ENCODE data around the gene ESF1.

GRCh38 chr20:13753436-13754036 lies 31.2 kb downstream of the ESF1 start:
- no peak for TF ChIP-seq CTCF (IDR thresholded peaks at IDR 0.05; ENCODE audit: low read depth, low read length, missing input control)
- TF ChIP-seq SP1 (IDR thresholded peaks at IDR 0.05), result no peak
- TF ChIP-seq GABPA (IDR thresholded peaks at IDR 0.05 in 1 of 2, conservative IDR thresholded peaks at IDR 0.05 in 1 of 2), result no peak
- TF ChIP-seq RAD21 (IDR thresholded peaks at IDR 0.05), result no peak
- no peak for TF ChIP-seq RXRA (IDR thresholded peaks at IDR 0.05)
- TF ChIP-seq JUND (IDR thresholded peaks at IDR 0.05), result no peak

Measured in liver (tissue), 3 donors.